Activated B cell treated with CpG ODN at 0.5 μM for 24 hours (primary cell): Measurements from ENCODE around the gene SHQ1. TPM values are rescaled to one million over a fixed set of nuclear protein-coding genes. Genes with fewer than 3 reads are reported as not detected.

ENCODE experiments used
- ATAC-seq: fragments of 200-7000 bp; cut with Tn5 transposase; one replicate; pipeline ENCODE4 v1.10.0; 2021; ENCODE audit warnings: low read depth, mild to moderate bottlenecking, moderate library complexity
- CTCF ChIA-PET: fragments of 350-600 bp; sonication (Branson Sonifier 250); formaldehyde crosslinking; loops from one replicate; lab custom pipeline; 2021; ENCODE audit warnings: antibody characterized with exemption; lab: Charles Lee
- POLR2A ChIA-PET: fragments of 350-600 bp; sonication (Branson Sonifier 250); formaldehyde crosslinking; loops from one replicate; lab custom pipeline; 2021; ENCODE audit warnings: antibody characterized with exemption; lab: Charles Lee
- DNase-seq: peaks from one replicate; pipeline ENCODE4 v3.0.0; 2022
- H3K27ac Mint-ChIP-seq: one replicate; pipeline ENCODE4 v1.8.0; 2020; ENCODE audit warnings: mixed read lengths
- H3K27me3 Mint-ChIP-seq: one replicate; pipeline ENCODE4 v1.8.0; 2021; ENCODE audit warnings: mixed read lengths
- H3K36me3 Mint-ChIP-seq: one replicate; pipeline ENCODE4 v1.8.0; 2021; ENCODE audit warnings: low read depth, mixed read lengths
- H3K4me1 Mint-ChIP-seq: one replicate; pipeline ENCODE4 v1.8.0; 2021; ENCODE audit warnings: mixed read lengths
- H3K4me3 Mint-ChIP-seq: one replicate; pipeline ENCODE4 v1.8.0; 2020; ENCODE audit warnings: mild to moderate bottlenecking, mixed read lengths
- H3K9me3 Mint-ChIP-seq: one replicate; pipeline ENCODE4 v1.8.0; 2020; ENCODE audit warnings: mixed read lengths
- intact Hi-C: fragments of 100-400 bp; cut with micrococcal nuclease; formaldehyde crosslinking; loops from one replicate; pipeline ENCODE4 v1.15.1; 2024
- total RNA-seq: library from RNA; stranded (reverse); gene quantifications from 2 replicates; pipeline ENCODE4 v1.2.3, GENCODE V29; 2022
- TF ChIP-seq, protein P1 (sequence below): fragments of 200-600 bp; IDR thresholded peaks from one replicate; pipeline ENCODE4 v1.8.0; 2022; ENCODE audit warnings: antibody characterized with exemption, mild to moderate bottlenecking

SHQ1 gene
- total RNA-seq, 1 donor from 2014 or later: 25.3 TPM

DNA sequence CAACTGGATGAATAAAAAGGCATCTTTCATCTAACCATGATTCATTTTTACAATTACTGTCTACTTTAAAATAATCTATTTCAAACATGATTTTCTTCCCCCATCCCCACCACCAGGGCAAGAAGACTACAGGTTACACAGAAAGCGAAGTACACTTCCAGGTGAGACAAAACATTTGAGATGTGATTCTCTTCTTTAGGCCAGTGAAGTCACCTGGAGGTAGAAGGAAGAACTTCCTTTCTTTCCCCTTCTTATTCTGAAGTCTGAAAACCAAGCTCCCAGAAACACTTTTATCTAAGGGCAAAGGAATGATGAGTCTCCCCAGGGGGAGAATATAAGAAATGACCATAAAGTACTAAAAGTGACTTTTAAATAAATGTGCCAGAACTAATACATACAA, 36.7 kb downstream of the SHQ1 start:
- H3K36me3 Mint-ChIP-seq: peaks cover 54% of the 10 kb centered on the region
- ATAC-seq: no peak

DNA sequence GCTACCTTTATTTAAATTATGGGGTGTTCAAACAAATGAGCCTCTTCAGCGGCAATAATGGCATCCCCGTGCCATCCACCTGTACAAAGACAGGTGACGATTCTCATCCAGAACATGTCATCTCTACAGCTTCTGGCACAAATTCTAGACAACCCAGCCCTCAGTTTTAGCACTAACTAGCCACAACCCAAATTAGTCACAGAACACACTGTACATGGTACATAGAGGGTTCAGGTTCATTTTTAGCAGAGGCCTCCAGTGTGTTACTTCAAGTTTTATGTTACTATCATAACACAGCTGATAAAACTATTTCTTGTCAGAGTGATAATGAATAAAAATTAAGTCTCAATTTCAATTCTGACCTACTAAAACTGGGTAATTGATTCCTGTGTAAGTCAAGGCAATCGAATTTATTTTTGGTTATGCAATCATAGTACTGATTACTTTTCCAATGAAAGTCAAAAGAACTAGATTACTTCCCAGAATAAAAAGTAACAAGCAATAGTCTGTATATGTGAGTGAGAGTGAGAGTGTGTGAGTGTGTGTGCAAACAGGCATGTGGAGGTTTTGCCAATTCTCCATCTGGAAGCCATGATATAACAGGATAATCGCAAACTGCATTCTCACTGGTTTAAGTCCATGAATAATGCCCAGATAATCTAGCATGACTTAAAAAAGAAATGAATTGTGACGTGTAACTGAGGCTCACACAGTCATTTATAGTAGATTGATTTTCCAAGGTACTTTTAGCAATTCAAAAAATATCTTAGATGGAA, 37.4 kb downstream of the SHQ1 start:
- peaks cover 54% of the 10 kb centered on the region for H3K36me3 Mint-ChIP-seq
- peaks cover 11% of the 10 kb centered on the region for H3K4me1 Mint-ChIP-seq
- no peak overlapping the region for H3K27ac Mint-ChIP-seq
- no peak for DNase-seq
- no peaks in the 10 kb centered on the region for H3K9me3 Mint-ChIP-seq
- no peak for ATAC-seq
- ChIA-PET POLR2A (no interaction called here), CTCF (interaction anchor here (1.8 to 2.0 kb wide), 2 partner anchors 11 to 145 kb away, joined by 4 to 7 read pairs; no protein-coding TSS in a partner anchor)
- no peak overlapping the region for H3K4me3 Mint-ChIP-seq
- no peaks in the 10 kb centered on the region for H3K27me3 Mint-ChIP-seq
- TF ChIP-seq, protein P1, sequence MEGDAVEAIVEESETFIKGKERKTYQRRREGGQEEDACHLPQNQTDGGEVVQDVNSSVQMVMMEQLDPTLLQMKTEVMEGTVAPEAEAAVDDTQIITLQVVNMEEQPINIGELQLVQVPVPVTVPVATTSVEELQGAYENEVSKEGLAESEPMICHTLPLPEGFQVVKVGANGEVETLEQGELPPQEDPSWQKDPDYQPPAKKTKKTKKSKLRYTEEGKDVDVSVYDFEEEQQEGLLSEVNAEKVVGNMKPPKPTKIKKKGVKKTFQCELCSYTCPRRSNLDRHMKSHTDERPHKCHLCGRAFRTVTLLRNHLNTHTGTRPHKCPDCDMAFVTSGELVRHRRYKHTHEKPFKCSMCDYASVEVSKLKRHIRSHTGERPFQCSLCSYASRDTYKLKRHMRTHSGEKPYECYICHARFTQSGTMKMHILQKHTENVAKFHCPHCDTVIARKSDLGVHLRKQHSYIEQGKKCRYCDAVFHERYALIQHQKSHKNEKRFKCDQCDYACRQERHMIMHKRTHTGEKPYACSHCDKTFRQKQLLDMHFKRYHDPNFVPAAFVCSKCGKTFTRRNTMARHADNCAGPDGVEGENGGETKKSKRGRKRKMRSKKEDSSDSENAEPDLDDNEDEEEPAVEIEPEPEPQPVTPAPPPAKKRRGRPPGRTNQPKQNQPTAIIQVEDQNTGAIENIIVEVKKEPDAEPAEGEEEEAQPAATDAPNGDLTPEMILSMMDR: no peak
- intact Hi-C loops: no loop called here

More for the DNA sequence above, 36.7 kb downstream of the SHQ1 start:
- CTCF ChIA-PET: interaction anchor here (0.7 to 2.0 kb wide), 3 partner anchors 11 to 937 kb away, joined by 4 to 7 read pairs (median 5); no protein-coding TSS in a partner anchor
- H3K9me3 Mint-ChIP-seq: no peaks in the 10 kb centered on the region
- H3K27me3 Mint-ChIP-seq: no peaks in the 10 kb centered on the region
- H3K27ac Mint-ChIP-seq: no peak overlapping the region
- intact Hi-C loops: no loop called here
- DNase-seq: no peak
- POLR2A ChIA-PET: no interaction called here
- TF ChIP-seq, protein P1: no peak
- peaks cover 15% of the 10 kb centered on the region for H3K4me1 Mint-ChIP-seq
- no peak overlapping the region for H3K4me3 Mint-ChIP-seq

DNA sequence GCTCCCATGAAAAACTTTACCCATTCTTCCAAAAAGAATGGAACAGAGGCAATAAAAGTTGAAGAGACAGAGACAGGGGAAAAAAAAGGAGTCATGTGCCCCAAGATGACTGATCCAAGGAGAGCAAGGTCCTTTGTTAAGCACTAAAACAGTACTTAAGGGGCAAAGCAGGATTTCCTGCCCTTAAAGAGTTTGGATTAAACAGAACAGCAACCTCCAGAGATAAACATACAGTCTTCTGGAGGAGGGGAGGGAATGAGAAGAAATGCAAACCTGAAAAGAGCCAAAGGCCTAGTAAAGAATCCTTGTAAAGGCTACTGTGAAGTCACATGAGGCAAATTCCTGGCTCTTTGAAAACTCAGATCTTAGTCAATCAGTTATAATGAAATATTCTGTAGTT, 38.2 kb downstream of the SHQ1 start:
- Mint-ChIP-seq H3K9me3 (no peaks in the 10 kb centered on the region), H3K4me3 (no peak overlapping the region), H3K27me3 (no peaks in the 10 kb centered on the region), H3K36me3 (peaks cover 47% of the 10 kb centered on the region), H3K27ac (no peak overlapping the region), H3K4me1 (peaks cover 9% of the 10 kb centered on the region)
- ATAC-seq (no peak), DNase-seq (no peak)
- TF ChIP-seq, protein P1: no peak
- ChIA-PET POLR2A (no interaction called here), CTCF (interaction anchor here (2.0 kb wide), 1 partner anchor 12 kb away, joined by 7 read pairs; no protein-coding TSS in a partner anchor)
- intact Hi-C loops: no loop called here

DNA sequence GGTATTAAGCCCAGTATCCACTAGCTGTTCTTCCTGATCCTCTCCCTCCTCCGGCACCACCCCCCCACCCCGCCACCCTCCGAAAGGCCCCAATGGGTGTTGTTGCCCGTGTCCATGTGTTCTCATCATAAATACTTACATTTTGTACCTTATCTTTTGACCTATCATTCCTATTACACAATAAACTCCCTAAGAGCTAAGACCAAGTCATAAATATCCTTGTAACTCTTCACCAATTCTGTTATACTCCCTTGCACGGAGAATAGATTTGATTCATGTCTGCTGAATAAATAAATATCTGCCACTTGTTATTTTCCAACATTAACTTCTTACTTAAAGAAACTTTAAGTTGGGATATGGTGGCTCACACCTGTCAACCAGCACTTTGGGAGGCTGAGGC, 43.9 kb downstream of the SHQ1 start:
- peaks cover 23% of the 10 kb centered on the region for H3K36me3 Mint-ChIP-seq
- H3K9me3 Mint-ChIP-seq: no peaks in the 10 kb centered on the region
- no peak overlapping the region for H3K27ac Mint-ChIP-seq
- intact Hi-C loops: no loop called here
- H3K27me3 Mint-ChIP-seq: no peaks in the 10 kb centered on the region
- CTCF ChIA-PET: no interaction called here
- DNase-seq (no peak), ATAC-seq (no peak)
- H3K4me3 Mint-ChIP-seq: no peak overlapping the region
- POLR2A ChIA-PET: no interaction called here
- H3K4me1 Mint-ChIP-seq: no peaks in the 10 kb centered on the region
- TF ChIP-seq, protein P1: no peak

DNA sequence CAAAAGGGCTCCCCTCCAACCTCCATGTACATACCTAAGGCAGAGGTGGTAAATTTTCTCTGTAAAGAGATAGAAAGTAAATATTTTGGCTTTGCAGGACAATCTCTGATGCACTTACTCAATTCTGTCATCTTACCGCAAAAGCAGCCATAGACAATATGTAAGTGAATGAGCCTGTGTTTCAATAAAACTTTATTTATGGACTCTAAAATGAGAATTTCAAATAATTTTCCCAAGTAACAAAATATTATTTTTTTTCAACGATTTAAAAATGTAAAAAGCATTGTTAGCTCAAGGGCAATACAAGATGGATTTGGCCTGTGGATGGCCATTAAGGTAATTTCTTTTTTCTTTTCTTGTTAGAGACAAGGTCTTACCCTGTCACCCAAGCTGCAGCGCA, 44.7 kb downstream of the SHQ1 start:
- CTCF ChIA-PET: no interaction called here

More for the DNA sequence above, 44.7 kb downstream of the SHQ1 start:
- ATAC-seq: no peak
- TF ChIP-seq, protein P1: no peak
- intact Hi-C loops: no loop called here
- POLR2A ChIA-PET: no interaction called here
- Mint-ChIP-seq H3K27ac (no peak overlapping the region), H3K4me1 (no peaks in the 10 kb centered on the region), H3K4me3 (no peak overlapping the region), H3K27me3 (no peaks in the 10 kb centered on the region), H3K36me3 (peaks cover 22% of the 10 kb centered on the region), H3K9me3 (no peaks in the 10 kb centered on the region)
- DNase-seq: no peak
